Breast epithelium (tissue), 4 donors: ENCODE results near the gene GLDC. TPM values are rescaled to one million over a fixed set of nuclear protein-coding genes. Genes with fewer than 3 reads are reported as not detected.

Experiments used
- DNase-seq, 2 donors: peaks; one replicate each; pipeline ENCODE4 v3.0.0-alpha.2; 2019; ENCODE audit warnings: low spot score in 2 of 2
- H3K27ac ChIP-seq, 2 donors: fragments of 200-600 bp; sonication (generic) in 1 of 2; one replicate each; pipeline ENCODE4 v1.5.1; 2016 to 2019; ENCODE audit warnings: mild to moderate bottlenecking in 1 of 2
- H3K27me3 ChIP-seq, 2 donors: fragments of 200-600 bp; sonication (generic) in 1 of 2; one replicate each; pipeline versions ENCODE4 v1.5.1 to v1.6.0; 2017 to 2019; ENCODE audit warnings: control low read depth in 1 of 2, mild to moderate bottlenecking in 1 of 2
- H3K36me3 ChIP-seq: fragments of 200-600 bp; one replicate; pipeline ENCODE4 v1.5.1; 2019
- H3K4me1 ChIP-seq, 2 donors: fragments of 200-600 bp; sonication (generic); one replicate each; pipeline ENCODE4 v1.5.1; 2016 to 2019; ENCODE audit warnings: control low read depth in 1 of 2
- H3K4me3 ChIP-seq, 3 donors: fragments of 200-600 bp; sonication (generic); 1 replicate in 2 of 3; 2 replicates in 1 of 3; pipeline ENCODE4 v1.5.1; 2016 to 2019; ENCODE audit warnings: mild to moderate bottlenecking in 3 of 3, moderate library complexity in 2 of 3
- H3K9me3 ChIP-seq, 2 donors: fragments of 200-600 bp; sonication (generic) in 1 of 2; one replicate each; pipeline ENCODE4 v1.5.1; 2016 to 2019; ENCODE audit warnings: control low read depth in 1 of 2
- POLR2A ChIP-seq: fragments of 450-650 bp; IDR thresholded peaks from one replicate; pipeline ENCODE4 v1.6.1; 2016; ENCODE audit warnings: antibody characterized with exemption, mild to moderate bottlenecking, moderate library complexity
- POLR2AphosphoS5 ChIP-seq, 3 donors: sonication (generic); formaldehyde crosslinking; IDR thresholded peaks; one replicate each; pipeline ENCODE4 v1.6.1; 2017; ENCODE audit warnings: antibody characterized with exemption in 3 of 3
- intact Hi-C: fragments of 100-400 bp; cut with DNase I; formaldehyde crosslinking; loops from one replicate; pipeline ENCODE4 v1.15.1; 2023; ENCODE audit warnings: low total_unique reads
- total RNA-seq, 3 donors: library from RNA; depleted of rRNA; stranded (reverse); fragments of >200 nt; gene quantifications; one replicate each; pipeline ENCODE4 v1.1.0, GENCODE V29; 2016
- TF ChIP-seq, protein P1 (sequence below), 3 donors: fragments of 450-650 bp; IDR thresholded peaks; one replicate each; pipeline ENCODE4 v1.5.1; 2016 to 2017; ENCODE audit warnings: antibody characterized with exemption in 3 of 3, mild to moderate bottlenecking in 3 of 3, moderate library complexity in 3 of 3

The GLDC gene
- total RNA-seq, 3 donors from 2014 or later, result 0.16 to 2.6 (median 0.66) TPM

- H3K27ac ChIP-seq, result no peak overlapping the region
- no peaks in the 10 kb centered on the region for H3K4me1 ChIP-seq
- no peaks in the 10 kb centered on the region for H3K36me3 ChIP-seq
- no peak overlapping the region for H3K4me3 ChIP-seq
- H3K27me3 ChIP-seq, result no peaks in the 10 kb centered on the region
- intact Hi-C loops, result no loop called here
- no peak for DNase-seq
- TF ChIP-seq POLR2A, result no peak
- TF ChIP-seq, protein P1, sequence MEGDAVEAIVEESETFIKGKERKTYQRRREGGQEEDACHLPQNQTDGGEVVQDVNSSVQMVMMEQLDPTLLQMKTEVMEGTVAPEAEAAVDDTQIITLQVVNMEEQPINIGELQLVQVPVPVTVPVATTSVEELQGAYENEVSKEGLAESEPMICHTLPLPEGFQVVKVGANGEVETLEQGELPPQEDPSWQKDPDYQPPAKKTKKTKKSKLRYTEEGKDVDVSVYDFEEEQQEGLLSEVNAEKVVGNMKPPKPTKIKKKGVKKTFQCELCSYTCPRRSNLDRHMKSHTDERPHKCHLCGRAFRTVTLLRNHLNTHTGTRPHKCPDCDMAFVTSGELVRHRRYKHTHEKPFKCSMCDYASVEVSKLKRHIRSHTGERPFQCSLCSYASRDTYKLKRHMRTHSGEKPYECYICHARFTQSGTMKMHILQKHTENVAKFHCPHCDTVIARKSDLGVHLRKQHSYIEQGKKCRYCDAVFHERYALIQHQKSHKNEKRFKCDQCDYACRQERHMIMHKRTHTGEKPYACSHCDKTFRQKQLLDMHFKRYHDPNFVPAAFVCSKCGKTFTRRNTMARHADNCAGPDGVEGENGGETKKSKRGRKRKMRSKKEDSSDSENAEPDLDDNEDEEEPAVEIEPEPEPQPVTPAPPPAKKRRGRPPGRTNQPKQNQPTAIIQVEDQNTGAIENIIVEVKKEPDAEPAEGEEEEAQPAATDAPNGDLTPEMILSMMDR (IDR thresholded peaks at IDR 0.05), result no peak
- no peak for TF ChIP-seq POLR2AphosphoS5 (IDR thresholded peaks at IDR 0.05)
- no peaks in the 10 kb centered on the region for H3K9me3 ChIP-seq
These were observed 33.7 kb downstream of the GLDC start for GRCh38 chr9:6611865-6612264.

GRCh38 chr9:6610073-6610472 is 35.5 kb downstream of the GLDC start:
- H3K27ac ChIP-seq, result no peak overlapping the region
- no peaks in the 10 kb centered on the region for H3K4me1 ChIP-seq
- no peak overlapping the region for H3K4me3 ChIP-seq
- no peaks in the 10 kb centered on the region for H3K9me3 ChIP-seq
- no peaks in the 10 kb centered on the region for H3K36me3 ChIP-seq
- no peaks in the 10 kb centered on the region for H3K27me3 ChIP-seq
- DNase-seq, result no peak
- intact Hi-C loops, result no loop called here
- TF ChIP-seq, protein P1 (IDR thresholded peaks at IDR 0.05), result no peak
- TF ChIP-seq POLR2AphosphoS5 (IDR thresholded peaks at IDR 0.05), result no peak
- no peak for TF ChIP-seq POLR2A

DNA sequence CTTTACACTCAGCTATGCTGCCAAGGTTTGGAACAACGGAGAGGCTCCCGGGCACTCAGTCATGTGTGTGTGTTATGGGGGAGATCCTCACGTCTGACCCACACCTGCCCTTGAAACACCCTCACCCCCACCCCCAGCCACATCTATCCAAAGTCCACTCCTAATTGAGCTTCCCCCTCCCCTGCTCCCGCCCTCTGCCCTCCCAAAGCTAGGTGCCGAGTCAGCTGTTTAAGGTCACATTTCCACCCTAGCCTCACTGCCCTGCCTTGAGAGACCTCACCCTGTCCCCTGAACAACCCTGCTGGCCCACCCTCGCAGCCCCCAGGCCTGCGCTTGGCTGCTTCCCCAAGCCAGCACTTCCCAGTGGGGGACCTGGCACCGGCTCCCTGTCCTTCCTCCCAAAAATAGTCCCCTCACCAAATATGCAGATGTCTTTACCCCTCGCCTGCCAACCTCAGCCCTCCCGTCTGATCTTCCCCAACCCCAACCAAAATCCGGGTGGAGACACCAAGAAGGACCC is 36.0 kb downstream of the GLDC start:
- H3K36me3 ChIP-seq, result no peaks in the 10 kb centered on the region
- H3K27ac ChIP-seq, result no peak overlapping the region
- no peaks in the 10 kb centered on the region for H3K27me3 ChIP-seq
- no peaks in the 10 kb centered on the region for H3K9me3 ChIP-seq
- H3K4me1 ChIP-seq, result no peaks in the 10 kb centered on the region
- intact Hi-C loops, result no loop called here
- no peak for TF ChIP-seq POLR2AphosphoS5 (IDR thresholded peaks at IDR 0.05)
- TF ChIP-seq, protein P1 (IDR thresholded peaks at IDR 0.05), result no peak
- no peak for TF ChIP-seq POLR2A
- DNase-seq, result no peak
- H3K4me3 ChIP-seq, result no peak overlapping the region

DNA sequence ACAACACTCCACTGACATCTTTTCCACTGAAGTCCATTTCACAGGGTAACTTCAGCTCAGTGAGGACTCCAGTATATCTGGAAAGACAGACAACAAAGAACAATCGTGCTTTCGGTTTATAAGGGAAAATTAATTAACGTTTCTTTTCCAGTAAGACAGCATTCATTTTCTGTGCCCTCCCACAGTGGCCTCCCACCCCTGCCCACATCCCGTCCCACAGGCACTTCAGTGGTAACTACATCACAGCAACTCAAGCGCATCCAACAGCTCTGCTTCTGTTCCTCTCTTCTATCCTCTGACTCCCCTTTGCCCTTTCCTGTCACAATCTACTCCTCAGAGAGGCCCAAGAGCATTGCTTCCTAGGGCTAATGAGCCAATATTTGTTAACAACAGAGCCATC is 40.3 kb downstream of the GLDC start:
- Histone ChIP-seq H3K4me3 (no peak overlapping the region), H3K4me1 (no peaks in the 10 kb centered on the region), H3K27me3 (no peaks in the 10 kb centered on the region), H3K9me3 (no peaks in the 10 kb centered on the region), H3K36me3 (no peaks in the 10 kb centered on the region), H3K27ac (no peak overlapping the region)
- intact Hi-C loops, result no loop called here
- no peak for DNase-seq
- TF ChIP-seq POLR2A, result no peak
- TF ChIP-seq, protein P1 (IDR thresholded peaks at IDR 0.05), result no peak
- TF ChIP-seq POLR2AphosphoS5 (IDR thresholded peaks at IDR 0.05), result no peak

- no peaks in the 10 kb centered on the region for H3K9me3 ChIP-seq
- H3K27ac ChIP-seq, result no peak overlapping the region
- H3K36me3 ChIP-seq, result no peaks in the 10 kb centered on the region
- no peaks in the 10 kb centered on the region for H3K27me3 ChIP-seq
- no peak overlapping the region for H3K4me3 ChIP-seq
- intact Hi-C loops, result no loop called here
- no peak for DNase-seq
- no peaks in the 10 kb centered on the region for H3K4me1 ChIP-seq
- TF ChIP-seq POLR2A (no peak), POLR2AphosphoS5 (IDR thresholded peaks at IDR 0.05) (no peak)
- TF ChIP-seq, protein P1 (IDR thresholded peaks at IDR 0.05), result no peak
These were observed 45.1 kb downstream of the GLDC start for GRCh38 chr9:6600426-6600825.
